Bronchial epithelial cell (primary cell): Measurements from ENCODE around the gene YLPM1. TPM values are rescaled to one million over a fixed set of nuclear protein-coding genes. Genes with fewer than 3 reads are reported as not detected.
"Not testable (repeated sequence)": the region's sequence is repeated elsewhere in the genome, so short reads cannot be mapped to it uniquely, and the experiment has no call there.

Source experiments
- DNase-seq: peaks from one replicate; pipeline ENCODE4 v3.0.0-alpha.2; 2010; ENCODE audit warnings: low read depth
- FAIRE-seq: peaks from 2 replicates; lab custom pipeline; 2011; peaks lifted over from hg19 to GRCh38; lab: Jason Lieb, UNC
- H3K27me3 ChIP-seq: 2 replicates; pipeline ENCODE4 v1.5.1; 2011; ENCODE audit warnings: low read length; ENCODE audit not compliant: control insufficient read depth, insufficient read depth
- H3K36me3 ChIP-seq: 2 replicates; pipeline ENCODE4 v1.5.1; 2011; ENCODE audit warnings: low read length; ENCODE audit not compliant: control insufficient read depth, insufficient read depth
- H3K4me3 ChIP-seq: 2 replicates; pipeline ENCODE4 v1.5.1; 2011; ENCODE audit warnings: mild to moderate bottlenecking, low read depth, low read length, control low read depth
- total RNA-seq: library from RNA; depleted of rRNA; stranded (reverse); fragments of >200 nt; gene quantifications from 2 replicates; pipeline ENCODE4 v1.2.1, GENCODE V29; 2014
- TF ChIP-seq, protein P1 (sequence below): IDR thresholded peaks from 2 replicates; pipeline ENCODE4 v1.5.1; 2011; ENCODE audit warnings: mild to moderate bottlenecking, moderate library complexity, low read length, control low read depth, inconsistent platforms; ENCODE audit not compliant: insufficient read depth, severe bottlenecking

YLPM1 gene
- total RNA-seq, 1 donor from 2014 or later = 17.4 TPM

DNA sequence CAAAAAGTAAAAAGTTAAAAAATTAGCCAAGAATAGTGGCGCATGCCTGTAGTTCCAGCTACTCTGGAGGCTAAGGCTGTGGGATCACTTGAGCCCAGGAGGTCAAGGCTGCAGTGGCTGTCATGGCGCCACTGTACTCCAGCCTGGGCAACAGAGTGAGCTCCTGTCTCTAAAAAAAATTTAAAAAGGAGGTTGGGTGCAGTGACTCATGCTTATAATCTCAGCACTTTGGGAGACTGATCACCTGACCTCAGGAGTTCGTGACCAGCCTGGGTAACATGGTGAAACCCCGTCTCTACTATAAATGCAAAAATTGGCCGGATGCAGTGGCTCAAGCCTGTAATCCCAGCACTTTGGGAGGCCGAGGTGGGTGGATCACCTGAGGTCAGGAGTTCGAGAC is 8.2 kb upstream of the YLPM1 start:
- H3K36me3 ChIP-seq = no peaks in the 10 kb centered on the region
- FAIRE-seq (no peak), DNase-seq (peak; percentile 6)
- H3K4me3 ChIP-seq = no peak overlapping the region
- no peaks in the 10 kb centered on the region for H3K27me3 ChIP-seq
- TF ChIP-seq, protein P1, sequence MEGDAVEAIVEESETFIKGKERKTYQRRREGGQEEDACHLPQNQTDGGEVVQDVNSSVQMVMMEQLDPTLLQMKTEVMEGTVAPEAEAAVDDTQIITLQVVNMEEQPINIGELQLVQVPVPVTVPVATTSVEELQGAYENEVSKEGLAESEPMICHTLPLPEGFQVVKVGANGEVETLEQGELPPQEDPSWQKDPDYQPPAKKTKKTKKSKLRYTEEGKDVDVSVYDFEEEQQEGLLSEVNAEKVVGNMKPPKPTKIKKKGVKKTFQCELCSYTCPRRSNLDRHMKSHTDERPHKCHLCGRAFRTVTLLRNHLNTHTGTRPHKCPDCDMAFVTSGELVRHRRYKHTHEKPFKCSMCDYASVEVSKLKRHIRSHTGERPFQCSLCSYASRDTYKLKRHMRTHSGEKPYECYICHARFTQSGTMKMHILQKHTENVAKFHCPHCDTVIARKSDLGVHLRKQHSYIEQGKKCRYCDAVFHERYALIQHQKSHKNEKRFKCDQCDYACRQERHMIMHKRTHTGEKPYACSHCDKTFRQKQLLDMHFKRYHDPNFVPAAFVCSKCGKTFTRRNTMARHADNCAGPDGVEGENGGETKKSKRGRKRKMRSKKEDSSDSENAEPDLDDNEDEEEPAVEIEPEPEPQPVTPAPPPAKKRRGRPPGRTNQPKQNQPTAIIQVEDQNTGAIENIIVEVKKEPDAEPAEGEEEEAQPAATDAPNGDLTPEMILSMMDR = no peak

DNA sequence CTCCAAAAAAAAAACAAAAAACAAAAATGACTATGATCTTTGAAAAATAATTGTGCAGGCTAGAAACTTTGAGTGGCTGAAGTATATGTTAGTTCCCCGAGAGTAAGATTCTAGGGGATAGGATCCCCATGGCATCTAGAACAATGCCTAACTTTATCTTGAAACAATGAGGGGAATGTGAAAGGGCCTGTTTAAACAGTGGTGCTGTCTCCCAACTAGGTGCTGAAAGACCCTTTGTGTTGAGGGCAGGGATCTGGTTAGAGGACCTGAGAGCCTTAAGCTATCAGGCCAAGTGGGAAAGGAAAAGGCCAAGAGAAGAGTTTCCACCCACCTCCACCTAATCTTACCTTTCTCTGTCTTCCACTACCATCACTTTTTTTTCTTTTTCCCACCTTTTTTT is 6.8 kb upstream of the YLPM1 start:
- no peak overlapping the region for H3K4me3 ChIP-seq
- no peak for DNase-seq
- no peak for FAIRE-seq
- TF ChIP-seq, protein P1 = no peak
- no peaks in the 10 kb centered on the region for H3K36me3 ChIP-seq
- H3K27me3 ChIP-seq = no peaks in the 10 kb centered on the region

DNA sequence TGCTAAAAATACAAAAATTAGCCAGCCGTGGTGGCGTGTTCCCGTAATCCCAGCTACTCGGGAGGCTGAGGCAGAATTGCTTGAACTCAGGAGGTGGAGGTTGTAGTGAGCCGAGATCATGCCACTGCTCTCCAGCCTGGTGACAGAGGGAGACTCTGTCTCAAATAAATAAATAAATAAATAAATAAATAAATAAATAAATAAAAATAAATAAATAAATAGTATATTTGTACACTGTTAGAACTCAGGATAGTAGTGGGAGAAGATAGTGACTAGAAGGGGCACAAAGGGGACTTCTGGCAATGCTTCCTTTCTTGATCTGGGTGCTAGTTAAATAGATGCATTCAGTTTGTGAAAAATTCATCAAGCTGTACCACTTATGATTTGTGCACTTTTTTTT is 4.6 kb upstream of the YLPM1 start:
- peak; percentile 23 for FAIRE-seq
- DNase-seq = not testable (repeated sequence)

DNA sequence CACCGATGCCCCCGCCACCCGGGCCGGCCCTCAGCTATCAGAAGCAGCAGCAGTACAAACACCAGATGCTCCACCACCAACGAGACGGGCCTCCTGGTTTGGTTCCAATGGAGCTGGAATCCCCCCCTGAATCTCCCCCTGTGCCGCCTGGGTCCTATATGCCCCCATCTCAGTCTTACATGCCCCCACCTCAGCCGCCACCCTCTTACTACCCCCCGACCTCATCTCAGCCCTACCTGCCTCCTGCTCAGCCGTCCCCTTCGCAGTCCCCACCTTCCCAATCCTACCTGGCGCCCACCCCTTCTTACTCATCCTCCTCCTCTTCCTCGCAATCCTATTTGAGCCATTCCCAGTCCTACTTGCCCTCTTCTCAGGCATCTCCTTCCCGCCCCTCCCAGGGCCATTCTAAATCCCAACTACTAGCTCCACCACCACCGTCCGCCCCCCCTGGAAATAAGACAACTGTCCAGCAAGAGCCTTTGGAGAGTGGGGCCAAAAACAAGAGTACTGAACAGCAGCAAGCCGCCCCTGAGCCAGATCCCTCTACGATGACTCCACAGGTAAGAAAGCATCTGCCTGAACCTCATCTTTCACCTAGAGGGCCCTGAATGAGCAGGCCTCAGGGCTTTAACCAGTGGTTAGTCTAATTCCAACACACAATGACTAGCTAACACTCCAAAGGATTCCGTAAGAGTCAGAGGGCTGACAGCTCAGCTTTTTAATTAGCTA is 851 bp downstream of the YLPM1 start:
- Histone ChIP-seq H3K4me3 (peak overlapping the region; percentile 92), H3K27me3 (no peaks in the 10 kb centered on the region), H3K36me3 (no peaks in the 10 kb centered on the region)
- no peak for FAIRE-seq
- DNase-seq = peak; percentile 66
- TF ChIP-seq, protein P1 = no peak

More for the DNA sequence above, 4.6 kb upstream of the YLPM1 start:
- not testable (repeated sequence) for H3K27me3 ChIP-seq, H3K36me3 ChIP-seq, H3K4me3 ChIP-seq

DNA sequence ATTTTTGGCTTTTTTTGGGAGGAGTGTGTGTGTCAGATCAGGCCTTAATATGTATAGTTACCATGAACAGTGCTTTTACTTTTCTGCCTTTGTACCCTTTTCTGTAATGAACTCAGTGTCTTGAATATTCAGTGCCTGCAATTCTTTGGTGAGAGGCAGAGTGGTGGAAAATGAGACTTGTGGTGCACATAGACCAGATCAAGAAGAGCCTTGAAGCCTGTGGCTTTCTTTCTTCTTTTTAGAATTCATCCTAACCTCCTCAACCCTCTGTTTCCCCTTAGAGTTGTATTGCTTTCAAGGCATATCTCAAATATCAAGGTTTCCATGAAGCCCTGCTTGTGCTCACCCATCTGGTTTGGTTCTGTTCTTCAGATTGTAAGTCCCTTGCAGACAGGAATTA is 2.6 kb downstream of the YLPM1 start:
- FAIRE-seq (no peak), DNase-seq (no peak)
- no peaks in the 10 kb centered on the region for H3K27me3 ChIP-seq
- H3K36me3 ChIP-seq = no peaks in the 10 kb centered on the region
- TF ChIP-seq, protein P1 = no peak
- H3K4me3 ChIP-seq = no peak overlapping the region

DNA sequence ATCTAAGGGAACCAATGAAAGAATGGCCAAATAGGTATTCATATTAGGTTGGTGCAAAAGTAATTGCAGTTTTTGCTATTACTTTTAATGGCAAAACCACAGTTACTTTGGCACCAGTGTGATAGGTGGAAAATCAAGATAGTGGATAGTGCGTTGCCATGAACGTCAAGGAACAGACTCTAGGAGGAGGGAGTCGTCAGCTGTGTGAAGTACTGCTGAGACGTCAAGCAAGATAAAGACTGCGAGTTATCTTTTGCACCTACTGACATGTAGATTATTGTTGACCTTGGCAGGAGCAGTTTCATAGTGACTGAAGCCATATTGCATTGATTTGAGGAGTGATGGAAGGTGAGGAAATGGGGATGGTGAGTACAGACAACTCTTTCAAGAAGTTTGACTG is 8.3 kb downstream of the YLPM1 start:
- Histone ChIP-seq H3K36me3 (no peaks in the 10 kb centered on the region), H3K27me3 (no peaks in the 10 kb centered on the region), H3K4me3 (no peak overlapping the region)
- no peak for DNase-seq
- TF ChIP-seq, protein P1 = no peak
- FAIRE-seq = no peak
